ENCODE results near the gene STAT4.

The STAT4 gene

GRCh38 chr2:191082321-191082720 is 68.5 kb downstream of the STAT4 start:
- Histone ChIP-seq H3F3A (ENCODE audit: insufficient read depth, low read length) (no peaks in the 10 kb centered on the region), H3K27me3 (replicated peaks; ENCODE audit: insufficient read depth, low read length) (no peaks in the 10 kb centered on the region), H3K9me3 (replicated peaks; ENCODE audit: insufficient read depth, low read length) (no peaks in the 10 kb centered on the region), H4K20me1 (ENCODE audit: insufficient read depth, low read length) (no peaks in the 10 kb centered on the region), H2AFZ (ENCODE audit: low read length) (no peak overlapping the region), H3K4me3 (ENCODE audit: low read length) (no peak overlapping the region), H3K79me2 (ENCODE audit: low read length) (no peaks in the 10 kb centered on the region), H3K36me3 (replicated peaks; ENCODE audit: insufficient read depth, low read length) (no peaks in the 10 kb centered on the region), H3K4me1 (ENCODE audit: low read length) (no peaks in the 10 kb centered on the region), H3K9ac (ENCODE audit: low read length) (no peak overlapping the region), H3K9me2 (replicated peaks; ENCODE audit: insufficient read depth, low read length) (no peaks in the 10 kb centered on the region; the same call in 1 of the 2 replicates), H3K4me2 (ENCODE audit: low read depth, low read length) (no peak overlapping the region), H3K27ac (ENCODE audit: low read length) (no peak overlapping the region)
- TF ChIP-seq EZH2 (optimal IDR thresholded peaks at IDR 0.05; ENCODE audit: low read depth, low read length) (no peak), CTCF (IDR thresholded peaks at IDR 0.05; ENCODE audit: low read length) (no peak), EZH2phosphoT487 (IDR thresholded peaks at IDR 0.05; ENCODE audit: low read length) (no peak)
- DNase-seq, result no peak

GRCh38 chr2:191081411-191082155 is 69.2 kb downstream of the STAT4 start:
- no peaks in the 10 kb centered on the region for H3K4me1 ChIP-seq (ENCODE audit: low read length)
- H4K20me1 ChIP-seq (ENCODE audit: insufficient read depth, low read length), result no peaks in the 10 kb centered on the region
- no peak overlapping the region for H2AFZ ChIP-seq (ENCODE audit: low read length)
- no peaks in the 10 kb centered on the region for H3K27me3 ChIP-seq (replicated peaks; ENCODE audit: insufficient read depth, low read length)
- H3K79me2 ChIP-seq (ENCODE audit: low read length), result no peaks in the 10 kb centered on the region
- TF ChIP-seq EZH2 (optimal IDR thresholded peaks at IDR 0.05; ENCODE audit: low read depth, low read length), result no peak
- TF ChIP-seq CTCF (IDR thresholded peaks at IDR 0.05; ENCODE audit: low read length), result no peak
- no peak for TF ChIP-seq EZH2phosphoT487 (IDR thresholded peaks at IDR 0.05; ENCODE audit: low read length)
- H3K4me3 ChIP-seq (ENCODE audit: low read length), result no peak overlapping the region
- no peak for DNase-seq
- H3F3A ChIP-seq (ENCODE audit: insufficient read depth, low read length), result no peaks in the 10 kb centered on the region
- no peaks in the 10 kb centered on the region for H3K36me3 ChIP-seq (replicated peaks; ENCODE audit: insufficient read depth, low read length)
- H3K9me3 ChIP-seq (replicated peaks; ENCODE audit: insufficient read depth, low read length), result no peaks in the 10 kb centered on the region
- H3K9ac ChIP-seq (ENCODE audit: low read length), result no peak overlapping the region
- H3K27ac ChIP-seq (ENCODE audit: low read length), result no peak overlapping the region
- no peak overlapping the region for H3K4me2 ChIP-seq (ENCODE audit: low read depth, low read length)
- H3K9me2 ChIP-seq (replicated peaks; ENCODE audit: insufficient read depth, low read length), result no peaks in the 10 kb centered on the region; the same call in 1 of the 2 replicates

- no peak for TF ChIP-seq EZH2 (optimal IDR thresholded peaks at IDR 0.05; ENCODE audit: low read depth, low read length)
- TF ChIP-seq EZH2phosphoT487 (IDR thresholded peaks at IDR 0.05; ENCODE audit: low read length), result no peak
- no peak for TF ChIP-seq CTCF (IDR thresholded peaks at IDR 0.05; ENCODE audit: low read length)
- Histone ChIP-seq H3K9me3 (replicated peaks; ENCODE audit: insufficient read depth, low read length) (no peaks in the 10 kb centered on the region), H3K27ac (ENCODE audit: low read length) (no peak overlapping the region), H3K4me3 (ENCODE audit: low read length) (no peak overlapping the region), H3K27me3 (replicated peaks; ENCODE audit: insufficient read depth, low read length) (no peaks in the 10 kb centered on the region), H3F3A (ENCODE audit: insufficient read depth, low read length) (no peaks in the 10 kb centered on the region), H4K20me1 (ENCODE audit: insufficient read depth, low read length) (no peaks in the 10 kb centered on the region), H3K36me3 (replicated peaks; ENCODE audit: insufficient read depth, low read length) (no peaks in the 10 kb centered on the region), H2AFZ (ENCODE audit: low read length) (no peak overlapping the region), H3K4me2 (ENCODE audit: low read depth, low read length) (no peak overlapping the region), H3K9ac (ENCODE audit: low read length) (no peak overlapping the region), H3K9me2 (replicated peaks; ENCODE audit: insufficient read depth, low read length) (no peaks in the 10 kb centered on the region), H3K4me1 (ENCODE audit: low read length) (no peaks in the 10 kb centered on the region), H3K79me2 (ENCODE audit: low read length) (no peaks in the 10 kb centered on the region)
- DNase-seq, result no peak
Measured at GRCh38 chr2:191078165-191078867, 72.5 kb downstream of the STAT4 start.

All from MM.1S (cell line).